Duodenal mucosa (tissue), 2 donors: ENCODE measurements around the gene TYMP.
A peak's percentile ranks its signal among the peaks of the same experiment; 100 is the strongest.

Experiments
- H3K27ac ChIP-seq: one replicate; pipeline ENCODE4 v1.7.0; 2013; ENCODE audit warnings: low read depth, low read length
- H3K27me3 ChIP-seq, 2 donors: one replicate each; pipeline ENCODE4 v1.7.0; 2013; ENCODE audit warnings: low read length in 2 of 2, control low read depth in 1 of 2; ENCODE audit not compliant: insufficient read depth in 2 of 2, control insufficient read depth in 1 of 2
- H3K36me3 ChIP-seq, 2 donors: one replicate each; pipeline ENCODE4 v1.7.0; 2013; ENCODE audit warnings: low read length in 2 of 2, control low read depth in 1 of 2; ENCODE audit not compliant: insufficient read depth in 2 of 2, control insufficient read depth in 1 of 2
- H3K4me1 ChIP-seq, 2 donors: one replicate each; pipeline ENCODE4 v1.7.0; 2013; ENCODE audit warnings: low read length in 2 of 2, control low read depth in 1 of 2; ENCODE audit not compliant: insufficient read depth in 2 of 2, control insufficient read depth in 1 of 2
- H3K4me3 ChIP-seq, 2 donors: one replicate each; pipeline ENCODE4 v1.7.0; 2013; ENCODE audit warnings: low read length in 2 of 2, low read depth in 1 of 2
- H3K9ac ChIP-seq, 2 donors: one replicate each; pipeline ENCODE4 v1.7.0; 2013; ENCODE audit warnings: low read length in 2 of 2, low read depth in 1 of 2
- H3K9me3 ChIP-seq, 2 donors: one replicate each; pipeline ENCODE4 v1.7.0; 2013; ENCODE audit warnings: low read length in 2 of 2, control low read depth in 1 of 2; ENCODE audit not compliant: control insufficient read depth in 1 of 2

TYMP gene

DNA sequence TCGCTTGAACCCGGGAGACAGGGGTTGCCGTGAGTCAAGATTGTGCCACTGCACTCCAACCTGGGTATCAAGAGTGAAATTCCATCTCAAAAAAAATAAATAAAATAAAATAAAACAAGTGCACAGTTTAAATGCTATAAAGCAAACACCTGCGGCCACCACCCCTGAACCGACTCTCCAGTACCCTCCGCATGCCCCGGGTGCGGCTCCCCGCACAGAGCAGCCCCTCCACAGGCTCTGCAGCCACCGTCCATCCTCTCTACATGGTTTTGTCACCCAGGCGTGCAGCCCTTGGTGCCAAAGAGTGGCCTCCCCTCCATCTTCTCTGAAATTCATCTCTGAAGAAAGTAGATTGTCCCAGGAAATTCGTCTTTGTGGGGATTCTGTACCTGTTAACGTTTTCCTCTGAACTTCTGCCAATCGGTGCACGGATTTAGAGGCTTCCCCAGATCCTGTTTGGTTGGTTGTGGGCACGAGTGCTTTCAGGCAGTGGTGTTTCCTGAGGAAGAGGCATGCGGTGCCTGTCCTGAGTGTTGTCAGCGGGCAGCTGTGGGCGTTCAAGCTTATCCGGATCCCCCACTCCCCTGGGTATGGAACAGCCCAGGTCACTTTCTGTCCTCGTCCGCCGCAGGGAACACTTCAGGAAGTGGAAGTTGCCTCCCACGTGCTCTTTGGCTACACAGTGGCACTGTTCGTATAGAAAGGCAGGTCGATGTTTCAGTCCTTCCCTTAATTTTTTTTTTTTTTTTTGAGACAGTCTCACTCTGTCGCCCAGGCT, 39.1 kb downstream of the TYMP start:
- Histone ChIP-seq H3K4me3 (no peak overlapping the region), H3K36me3 (no peaks in the 10 kb centered on the region), H3K9me3 (no peaks in the 10 kb centered on the region), H3K4me1 (peaks cover 3 to 4% of the 10 kb centered on the region in 2 donors), H3K27ac (no peak overlapping the region), H3K9ac (no peak overlapping the region), H3K27me3 (no peaks in the 10 kb centered on the region)

DNA sequence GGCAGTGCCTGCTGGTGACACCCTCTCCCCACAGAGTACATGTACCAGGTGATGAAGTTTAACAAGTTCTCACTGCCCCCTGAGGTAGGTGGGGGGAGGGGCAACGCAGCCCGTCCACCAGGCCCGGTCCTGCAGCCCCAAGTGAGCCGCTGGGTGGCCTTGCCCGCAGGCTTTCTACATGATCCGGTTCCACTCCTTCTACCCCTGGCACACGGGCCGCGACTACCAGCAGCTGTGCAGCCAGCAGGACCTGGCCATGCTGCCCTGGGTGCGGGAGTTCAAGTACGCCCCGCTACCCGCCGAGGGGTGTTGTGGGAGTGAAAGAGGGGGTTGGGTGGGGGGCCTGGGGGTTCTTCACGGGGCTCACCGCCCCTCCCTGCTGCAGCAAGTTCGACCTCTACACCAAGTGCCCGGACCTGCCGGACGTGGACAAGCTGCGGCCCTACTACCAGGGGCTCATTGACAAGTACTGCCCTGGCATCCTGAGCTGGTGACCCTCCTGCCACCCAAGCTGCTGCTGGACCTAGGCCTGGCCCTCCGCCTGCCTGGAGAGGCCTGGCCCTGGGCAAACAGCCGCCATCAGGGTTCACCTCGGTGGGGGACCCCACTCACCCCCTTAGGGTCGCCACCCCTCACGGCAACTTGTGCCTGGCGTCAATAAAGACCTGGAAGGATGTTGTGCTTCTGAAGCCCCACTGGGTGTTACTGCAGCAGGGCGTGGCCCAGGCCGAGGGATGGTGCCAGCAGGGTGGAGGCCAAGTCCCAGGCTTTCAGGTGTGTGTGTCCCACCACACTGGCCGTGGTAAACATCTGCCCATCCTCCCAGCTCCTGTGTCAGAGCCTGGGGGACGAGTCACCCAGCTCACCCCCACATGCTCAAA, 40.2 kb downstream of the TYMP start:
- Histone ChIP-seq H3K27ac (no peak overlapping the region), H3K9ac (no peak overlapping the region), H3K36me3 (no peaks in the 10 kb centered on the region), H3K9me3 (no peaks in the 10 kb centered on the region), H3K4me3 (no peak overlapping the region), H3K27me3 (no peaks in the 10 kb centered on the region), H3K4me1 (peaks cover 11 to 13% of the 10 kb centered on the region in 2 donors)

DNA sequence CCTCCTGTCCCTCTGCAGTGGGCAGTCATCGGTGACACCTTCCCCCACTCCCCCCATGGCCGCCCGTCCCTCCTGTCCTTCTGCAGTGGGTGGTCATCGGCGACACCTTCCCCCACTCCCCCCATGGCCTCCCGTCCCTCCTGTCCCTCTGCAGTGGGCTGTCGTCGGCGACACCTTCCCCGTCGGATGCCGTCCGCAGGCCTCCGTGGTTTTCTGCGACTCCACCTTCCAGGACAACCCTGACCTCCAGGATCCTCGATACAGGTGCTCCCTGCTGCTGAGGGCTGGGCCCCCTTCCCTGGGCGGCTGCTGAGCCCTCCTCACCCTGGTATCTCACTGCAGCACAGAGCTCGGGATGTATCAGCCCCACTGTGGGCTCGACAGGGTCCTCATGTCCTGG, 40.9 kb downstream of the TYMP start:
- peaks cover 18 to 20% of the 10 kb centered on the region in 2 donors for H3K4me1 ChIP-seq
- no peaks in the 10 kb centered on the region for H3K9me3 ChIP-seq
- H3K27me3 ChIP-seq = no peaks in the 10 kb centered on the region
- no peak overlapping the region for H3K9ac ChIP-seq
- no peak overlapping the region for H3K4me3 ChIP-seq
- no peak overlapping the region for H3K27ac ChIP-seq
- H3K36me3 ChIP-seq = no peaks in the 10 kb centered on the region

DNA sequence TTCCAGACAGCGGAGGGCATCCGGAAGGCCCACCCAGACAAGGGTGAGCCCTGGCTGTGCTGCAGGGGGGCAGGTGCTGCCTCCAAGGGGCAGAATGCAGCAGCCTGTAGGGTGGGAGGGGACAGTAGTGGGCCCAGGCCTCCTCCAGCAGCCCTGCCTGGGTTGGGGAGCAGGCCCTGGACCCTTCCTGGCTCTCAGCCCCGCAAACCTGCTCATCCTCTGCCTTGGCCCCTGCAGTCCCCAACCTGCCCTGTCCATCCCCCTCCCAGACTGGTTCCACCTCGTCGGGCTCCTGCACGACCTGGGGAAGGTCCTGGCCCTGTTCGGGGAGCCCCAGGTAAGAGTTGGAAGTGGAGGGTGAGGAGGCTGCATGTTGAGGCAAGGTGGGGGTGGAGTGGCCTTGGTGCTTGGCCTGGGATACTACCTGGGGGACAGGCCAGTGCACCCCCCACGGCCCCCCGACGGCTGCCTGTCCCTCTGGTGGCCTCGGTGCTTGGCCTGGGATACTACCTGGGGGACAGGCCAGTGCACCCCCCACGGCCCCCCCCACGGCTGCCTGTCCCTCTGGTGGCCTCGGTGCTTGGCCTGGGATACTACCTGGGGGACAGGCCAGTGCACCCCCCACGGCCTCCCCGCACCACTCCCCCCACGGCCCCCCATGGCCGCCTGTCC, 41.7 kb downstream of the TYMP start:
- Histone ChIP-seq H3K4me3 (no peak overlapping the region), H3K4me1 (peaks cover 20 to 27% of the 10 kb centered on the region in 2 donors), H3K9me3 (no peaks in the 10 kb centered on the region), H3K27me3 (peaks cover 0 to under 1% of the 10 kb centered on the region in 2 donors), H3K9ac (no peak overlapping the region), H3K27ac (no peak overlapping the region), H3K36me3 (no peaks in the 10 kb centered on the region)

DNA sequence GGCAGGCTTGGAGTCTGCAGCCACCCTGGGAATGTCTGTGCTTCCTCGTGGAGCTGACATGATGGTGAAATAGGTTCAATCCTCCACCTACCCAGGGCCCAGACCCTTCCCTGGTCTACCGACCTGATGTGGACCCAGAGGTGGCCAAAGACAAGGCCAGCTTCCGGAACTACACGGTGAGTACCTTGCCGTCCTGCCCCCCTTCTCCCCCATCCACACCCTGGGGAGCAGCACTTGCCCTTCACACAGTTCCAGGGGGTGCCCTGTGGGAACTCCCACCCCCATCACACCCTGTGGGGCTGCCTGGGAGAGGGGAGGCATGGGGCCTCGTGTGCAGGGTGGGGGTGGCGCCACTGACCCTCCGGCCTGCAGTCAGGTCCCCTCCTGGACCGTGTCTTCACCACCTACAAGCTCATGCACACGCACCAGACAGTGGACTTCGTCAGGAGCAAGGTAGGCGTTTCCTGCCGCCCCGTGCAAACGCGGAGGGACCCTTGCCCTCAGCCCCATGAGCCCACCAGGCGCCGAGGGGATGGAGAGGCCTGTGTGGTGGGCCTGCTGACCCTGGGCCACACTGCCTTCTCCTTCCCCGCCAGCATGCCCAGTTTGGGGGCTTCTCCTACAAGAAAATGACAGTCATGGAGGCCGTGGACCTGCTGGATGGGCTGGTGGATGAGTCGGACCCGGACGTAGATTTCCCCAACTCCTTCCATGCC, 42.4 kb downstream of the TYMP start:
- H3K9ac ChIP-seq = no peak overlapping the region
- no peak overlapping the region for H3K4me3 ChIP-seq
- no peaks in the 10 kb centered on the region for H3K9me3 ChIP-seq
- H3K36me3 ChIP-seq = no peaks in the 10 kb centered on the region
- peaks cover 20 to 34% of the 10 kb centered on the region in 2 donors for H3K4me1 ChIP-seq
- H3K27ac ChIP-seq = no peak overlapping the region
- H3K27me3 ChIP-seq = peaks cover 0 to 5% of the 10 kb centered on the region in 2 donors

DNA sequence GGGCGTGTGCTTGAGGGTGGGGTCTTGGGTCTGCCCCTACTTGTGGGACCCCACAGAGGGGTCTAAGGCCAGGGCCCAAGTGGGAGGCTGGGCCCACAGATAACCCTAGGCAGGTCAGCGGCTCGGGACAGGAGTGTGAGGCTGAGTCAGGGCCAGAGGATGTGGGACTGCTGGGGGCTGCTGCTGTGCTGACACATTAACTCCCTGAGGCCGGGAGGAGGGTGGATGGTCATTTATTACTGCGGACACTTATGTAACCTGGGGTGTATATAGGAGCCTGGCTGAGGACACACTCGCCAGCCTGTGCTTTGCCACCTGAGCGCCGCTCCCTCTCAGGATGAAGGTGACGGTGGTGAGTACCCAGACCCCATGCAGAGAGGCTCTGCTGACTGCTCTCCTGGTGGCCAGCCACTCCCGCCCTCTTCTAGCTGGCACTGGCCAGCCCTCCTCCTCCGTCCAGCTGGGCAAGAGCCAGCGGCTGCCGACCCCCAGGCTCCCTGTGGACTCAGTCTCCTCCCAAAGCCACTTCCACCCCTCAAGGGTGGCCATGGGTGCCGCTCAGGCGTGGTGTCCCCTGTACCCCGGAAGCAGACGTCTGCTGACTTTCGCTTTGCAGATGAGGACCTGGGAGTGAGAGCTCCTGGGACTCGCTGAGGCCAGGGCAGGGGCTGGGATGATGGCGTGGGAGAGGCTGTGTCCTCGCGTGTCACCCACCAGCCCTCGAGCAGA, 43.1 kb downstream of the TYMP start, which contains the start of gene MIOX:
TSS of gene MIOX (plus strand) at position 299 of the 729 bp plus-strand sequence. CDS start at position 338, 39 bp downstream.
- H3K27ac ChIP-seq = no peak within 1 kb of the TSS
- no peak within 1 kb of the TSS for H3K4me3 ChIP-seq
- H3K9me3 ChIP-seq = no peaks in the 10 kb centered on the region
- H3K4me1 ChIP-seq = peaks cover 25 to 41% of the 10 kb centered on the region in 2 donors
- H3K27me3 ChIP-seq = peaks cover 5 to 6% of the 10 kb centered on the region in 2 donors
- H3K9ac ChIP-seq = peak within 1 kb of the TSS in 1 of 2 donors; percentile 18
- H3K36me3 ChIP-seq = no peaks in the 10 kb centered on the region

DNA sequence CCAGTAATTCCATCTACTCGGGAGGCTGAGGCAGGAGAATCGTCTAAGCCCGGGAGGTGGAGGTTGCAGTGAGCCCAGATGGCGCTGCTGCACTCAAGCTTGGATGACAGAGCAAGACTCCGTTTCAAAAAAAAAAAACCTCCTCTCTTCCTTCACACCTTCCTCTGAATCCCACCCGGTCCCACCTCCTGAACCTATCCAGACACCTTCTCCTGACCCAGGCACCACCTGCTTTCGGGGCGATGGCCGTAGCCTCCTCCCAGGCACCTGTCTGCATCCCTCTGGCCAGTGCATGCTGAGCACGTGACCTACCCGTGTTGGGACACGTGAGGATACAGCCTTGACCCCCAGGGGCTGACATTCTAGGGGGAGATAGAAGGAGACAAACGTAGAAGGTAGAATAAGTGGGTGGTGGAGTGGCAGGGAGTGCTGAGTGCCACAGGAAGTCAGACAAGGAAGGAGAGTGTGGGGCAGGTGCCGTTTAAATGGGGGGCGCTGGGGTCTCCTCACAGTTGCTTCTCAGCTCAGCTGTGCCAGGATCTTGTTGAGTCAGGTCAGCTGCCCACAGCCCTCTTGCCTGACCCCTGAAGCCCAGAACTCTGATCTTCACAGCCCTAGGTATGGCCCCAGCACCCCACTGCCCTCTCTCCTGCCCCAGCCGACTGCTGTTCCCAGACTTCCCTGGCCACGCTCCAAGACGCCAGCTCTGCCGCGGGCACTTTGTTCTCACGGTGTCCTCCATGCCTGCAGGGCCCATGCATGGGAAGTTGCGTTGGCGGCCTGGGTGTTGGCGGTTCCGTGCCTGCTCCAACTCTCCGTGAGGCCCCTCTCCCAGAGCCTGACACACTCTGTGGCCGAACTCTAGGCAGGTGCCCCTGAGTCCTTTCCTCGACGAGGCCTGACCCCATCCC, 44.3 kb downstream of the TYMP start:
- Histone ChIP-seq H3K27ac (no peak overlapping the region), H3K27me3 (peaks cover 5 to 6% of the 10 kb centered on the region in 2 donors), H3K9me3 (no peaks in the 10 kb centered on the region), H3K4me1 (peaks cover 26 to 41% of the 10 kb centered on the region in 2 donors), H3K9ac (peak overlapping the region in 1 of 2 donors; percentile 18), H3K36me3 (no peaks in the 10 kb centered on the region), H3K4me3 (no peak overlapping the region)

DNA sequence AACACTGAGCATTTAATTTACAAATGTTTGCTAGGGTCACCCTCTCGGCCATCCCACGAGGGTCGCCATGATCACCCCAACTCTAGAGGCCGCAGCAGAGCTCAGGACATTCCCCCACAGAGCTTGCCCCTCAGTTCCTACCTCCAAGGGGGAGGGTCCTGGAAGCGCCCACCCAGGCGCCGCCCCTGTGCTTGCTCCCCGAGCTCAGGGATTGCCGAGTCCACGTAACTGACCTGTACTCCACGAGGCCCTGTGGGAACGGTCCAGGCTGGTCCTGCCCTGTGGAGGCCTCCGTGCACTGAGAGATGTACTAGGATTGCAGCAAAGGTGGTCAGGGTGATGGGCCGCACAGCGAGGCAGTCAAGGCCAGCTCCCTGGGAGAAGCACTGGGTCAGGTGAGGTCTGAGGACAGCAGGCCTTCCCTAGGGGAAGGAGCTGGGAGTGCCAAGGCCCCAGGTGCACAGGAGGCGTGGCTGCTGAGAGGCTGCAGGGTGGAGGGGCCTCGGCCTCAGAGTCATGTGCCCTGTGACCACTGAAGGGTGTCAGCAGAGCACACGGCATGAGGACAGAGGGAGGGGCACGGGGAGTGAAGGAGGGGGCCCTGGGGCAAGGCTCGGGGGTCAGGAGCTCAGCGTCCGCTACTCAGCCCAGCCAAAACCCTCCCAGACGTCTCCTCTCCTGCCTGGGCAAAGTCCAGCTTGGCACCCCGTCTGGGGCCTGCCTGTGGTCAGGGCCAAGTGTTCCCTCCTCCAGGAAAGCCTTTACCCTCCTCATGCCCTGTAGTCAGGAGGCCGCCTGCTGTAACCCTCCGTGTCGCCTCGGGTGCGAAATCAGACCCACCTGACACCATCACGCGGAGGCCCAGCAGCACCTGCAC, 45.6 kb downstream of the TYMP start:
- Histone ChIP-seq H3K36me3 (no peaks in the 10 kb centered on the region), H3K9me3 (no peaks in the 10 kb centered on the region), H3K4me3 (peak overlapping the region; percentile 4 to 40), H3K4me1 (peaks cover 26 to 41% of the 10 kb centered on the region in 2 donors), H3K27ac (no peak overlapping the region), H3K27me3 (peaks cover 5 to 9% of the 10 kb centered on the region in 2 donors), H3K9ac (no peak overlapping the region)
